OCI-LY3 (cell line): Measurements from ENCODE around the gene SLC25A10.
A peak's percentile ranks its signal among the peaks of the same experiment; 100 is the strongest.

Experiments
- H2AFZ ChIP-seq: fragments of 200-600, 300-600 bp; shearing (Covaris generic); 2 replicates; pipeline ENCODE4 v1.6.0; 2014; ENCODE audit warnings: antibody characterized with exemption, low read depth, low read length
- H3K27ac ChIP-seq: fragments of 200-600, 300-600 bp; sonication (generic); 2 replicates; pipeline ENCODE4 v1.5.1; 2014; ENCODE audit warnings: mild to moderate bottlenecking, low read length, moderate library complexity, mixed read lengths
- H3K27me3 ChIP-seq: fragments of 200-600, 300-600 bp; sonication (generic); 2 replicates; pipeline ENCODE4 v1.6.1; 2014; ENCODE audit warnings: low read depth, low read length, mixed read lengths
- H3K36me3 ChIP-seq: fragments of 200-600, 300-600 bp; sonication (generic); replicated peaks from 2 replicates; pipeline ENCODE3; 2014; ENCODE audit warnings: low read depth, low read length, mixed read lengths
- H3K4me1 ChIP-seq: fragments of 300-600, 200-600 bp; sonication (generic); 2 replicates; pipeline ENCODE4 v1.6.1; 2014; ENCODE audit warnings: low read length, mixed read lengths
- H3K4me2 ChIP-seq: fragments of 200-600, 300-600 bp; sonication (generic); 2 replicates; pipeline ENCODE4 v1.6.1; 2014; ENCODE audit warnings: low read length, mixed read lengths
- H3K4me3 ChIP-seq: fragments of 300-600, 200-600 bp; sonication (generic); 2 replicates; pipeline ENCODE4 v1.5.1; 2014; ENCODE audit warnings: antibody characterized with exemption, mild to moderate bottlenecking, low read length, moderate library complexity
- H3K79me2 ChIP-seq: fragments of 300-600, 200-600 bp; shearing (Covaris generic); 2 replicates; pipeline ENCODE4 v1.6.1; 2014; ENCODE audit warnings: mild to moderate bottlenecking, low read length, mixed read lengths
- H3K9ac ChIP-seq: fragments of 300-600, 200-600 bp; shearing (Covaris generic); 2 replicates; pipeline ENCODE4 v1.6.0; 2014; ENCODE audit warnings: mild to moderate bottlenecking, low read length, moderate library complexity
- H3K9me3 ChIP-seq: fragments of 200-600, 300-600 bp; shearing (Covaris generic); 2 replicates; pipeline ENCODE4 v1.6.1; 2014; ENCODE audit warnings: low read length, mixed read lengths; ENCODE audit not compliant: insufficient read depth
- H4K20me1 ChIP-seq: fragments of 200-600, 300-600 bp; sonication (generic); 2 replicates; pipeline ENCODE4 v1.6.1; 2016; ENCODE audit warnings: low read length, mixed read lengths; ENCODE audit not compliant: insufficient read depth
- CTCF ChIP-seq: fragments of 200-600, 300-600 bp; sonication (generic); IDR thresholded peaks from 2 replicates; pipeline ENCODE4 v1.5.1; 2014; ENCODE audit warnings: antibody characterized with exemption, low read length, low read depth
- EZH2phosphoT487 ChIP-seq: fragments of 200-600 bp; shearing (Covaris generic); IDR thresholded peaks from 2 replicates; pipeline ENCODE4 v1.6.1; 2018; ENCODE audit warnings: antibody characterized with exemption, mixed run types, low read depth

Gene SLC25A10

GRCh38 chr17:81707725-81708646 lies 4.1 kb upstream of the SLC25A10 start:
- no peak overlapping the region for H3K9ac ChIP-seq
- H3K9me3 ChIP-seq = no peaks in the 10 kb centered on the region
- peaks cover 33% of the 10 kb centered on the region for H3K36me3 ChIP-seq
- H3K4me1 ChIP-seq = peaks cover 20% of the 10 kb centered on the region
- H3K4me2 ChIP-seq = no peak overlapping the region
- peaks cover 2% of the 10 kb centered on the region; the same call in 1 of the 2 replicates for H4K20me1 ChIP-seq
- no peak overlapping the region for H3K4me3 ChIP-seq
- no peaks in the 10 kb centered on the region for H3K27me3 ChIP-seq
- H3K79me2 ChIP-seq = peaks cover 35% of the 10 kb centered on the region
- no peak overlapping the region for H3K27ac ChIP-seq
- no peak overlapping the region for H2AFZ ChIP-seq
- TF ChIP-seq EZH2phosphoT487 (no peak), CTCF (no peak)

GRCh38 chr17:81708739-81709185 lies 3.3 kb upstream of the SLC25A10 start:
- H2AFZ ChIP-seq = no peak overlapping the region
- no peak overlapping the region for H3K4me3 ChIP-seq
- H3K36me3 ChIP-seq = peaks cover 33% of the 10 kb centered on the region
- no peak overlapping the region for H3K27ac ChIP-seq
- no peak overlapping the region for H3K9ac ChIP-seq
- no peak overlapping the region for H3K4me2 ChIP-seq
- peaks cover 5% of the 10 kb centered on the region; the same call in 1 of the 2 replicates for H4K20me1 ChIP-seq
- H3K27me3 ChIP-seq = no peaks in the 10 kb centered on the region
- H3K79me2 ChIP-seq = peaks cover 35% of the 10 kb centered on the region
- H3K9me3 ChIP-seq = no peaks in the 10 kb centered on the region
- H3K4me1 ChIP-seq = peaks cover 26% of the 10 kb centered on the region
- TF ChIP-seq EZH2phosphoT487 = no peak
- no peak for TF ChIP-seq CTCF

- H3K4me3 ChIP-seq = peak overlapping the region; percentile 76; the same call in 1 of the 2 replicates
- peak overlapping the region; percentile 88 for H3K4me2 ChIP-seq
- H3K27me3 ChIP-seq = no peaks in the 10 kb centered on the region
- H2AFZ ChIP-seq = no peak overlapping the region
- H3K9me3 ChIP-seq = no peaks in the 10 kb centered on the region
- peaks cover 5% of the 10 kb centered on the region; the same call in 1 of the 2 replicates for H4K20me1 ChIP-seq
- H3K36me3 ChIP-seq = peaks cover 23% of the 10 kb centered on the region
- H3K27ac ChIP-seq = no peak overlapping the region
- no peak overlapping the region for H3K9ac ChIP-seq
- peaks cover 29% of the 10 kb centered on the region for H3K79me2 ChIP-seq
- TF ChIP-seq EZH2phosphoT487 = no peak
- TF ChIP-seq CTCF = no peak
- peaks cover 19% of the 10 kb centered on the region for H3K4me1 ChIP-seq
These were observed 1.4 kb upstream of the SLC25A10 start for GRCh38 chr17:81710514-81711308.
